IMR-90 (cell line): ENCODE data around the gene TOM1L1. TPM values are rescaled to one million over a fixed set of nuclear protein-coding genes. Genes with fewer than 3 reads are reported as not detected.

ENCODE experiments used
- ATAC-seq: fragments of 200-7000 bp; cut with Tn5 transposase; 2 replicates; pipeline ENCODE4 v1.9.1; 2020; ENCODE audit warnings: low read depth, mild to moderate bottlenecking, moderate library complexity
- BruUV-seq: library from RNA; stranded (reverse); fragments of 400-500 nt; replicated peaks from 2 replicates; lab custom pipeline; 2021; lab: Mats Ljungman, UMichigan
- CTCF ChIA-PET: fragments of 300-600 bp; formaldehyde crosslinking; extraction: SDS; loops from one replicate; lab custom pipeline; 2021; ENCODE audit warnings: antibody characterized with exemption; lab: Yijun Ruan, JAX
- POLR2A ChIA-PET: fragments of 300-600 bp; sonication (Branson Sonifier 250); formaldehyde crosslinking; loops from one replicate; lab custom pipeline; 2022; ENCODE audit warnings: antibody characterized with exemption; ENCODE audit not compliant: unreplicated experiment; lab: Charles Lee
- DNase-seq: peaks from one replicate; pipeline ENCODE4 v3.0.0; 2013
- H2AFZ ChIP-seq: replicated peaks from 2 replicates; pipeline ENCODE3; 2013; ENCODE audit warnings: low read length, mild to moderate bottlenecking; ENCODE audit not compliant: poor library complexity
- H2AK5ac ChIP-seq: 2 replicates; pipeline ENCODE4 v1.6.1; 2013; ENCODE audit warnings: low read depth, low read length, inconsistent platforms
- H2AK9ac ChIP-seq: replicated peaks from 2 replicates; pipeline ENCODE3; 2013; ENCODE audit warnings: mild to moderate bottlenecking, low read depth, low read length, moderate library complexity; ENCODE audit not compliant: poor library complexity
- H2BK120ac ChIP-seq: 2 replicates; pipeline ENCODE4 v1.6.1; 2013; ENCODE audit warnings: low read depth, low read length, inconsistent platforms
- H2BK15ac ChIP-seq: 3 replicates; pipeline ENCODE4 v1.6.1; 2013; ENCODE audit warnings: low read depth, low read length, inconsistent platforms
- H2BK20ac ChIP-seq: 2 replicates; pipeline ENCODE4 v1.6.1; 2013; ENCODE audit warnings: low read depth, mild to moderate bottlenecking, inconsistent platforms, low read length, moderate library complexity
- H2BK5ac ChIP-seq: 2 replicates; pipeline ENCODE4 v1.6.1; 2013; ENCODE audit warnings: mild to moderate bottlenecking, low read depth, low read length, inconsistent platforms; ENCODE audit not compliant: poor library complexity, severe bottlenecking
- H3K14ac ChIP-seq: replicated peaks from 2 replicates; pipeline ENCODE4 v1.6.1; 2013; ENCODE audit warnings: low read depth, low read length, inconsistent platforms
- H3K18ac ChIP-seq: 2 replicates; pipeline ENCODE4 v1.6.1; 2013; ENCODE audit warnings: low read depth, low read length, control low read depth
- H3K23ac ChIP-seq: 2 replicates; pipeline ENCODE4 v1.6.1; 2013; ENCODE audit warnings: low read depth, low read length, inconsistent platforms
- H3K27ac ChIP-seq: 2 replicates; pipeline ENCODE4 v1.5.1; 2013; ENCODE audit warnings: mild to moderate bottlenecking, control low read depth, low read length; ENCODE audit not compliant: insufficient read depth
- H3K27me3 ChIP-seq: 2 replicates; pipeline ENCODE4 v1.6.1; 2013; ENCODE audit warnings: low read length; ENCODE audit not compliant: control insufficient read depth, insufficient read depth
- H3K36me3 ChIP-seq: 2 replicates; pipeline ENCODE4 v1.6.1; 2013; ENCODE audit warnings: low read length, mixed read lengths; ENCODE audit not compliant: control insufficient read depth, insufficient read depth
- H3K4ac ChIP-seq: 2 replicates; pipeline ENCODE4 v1.6.1; 2013; ENCODE audit warnings: low read depth, low read length, inconsistent platforms
- H3K4me1 ChIP-seq: 2 replicates; pipeline ENCODE4 v1.6.1; 2013; ENCODE audit warnings: low read length, mixed read lengths; ENCODE audit not compliant: control insufficient read depth, insufficient read depth
- H3K4me2 ChIP-seq: 2 replicates; pipeline ENCODE4 v1.6.1; 2013; ENCODE audit warnings: low read depth, mild to moderate bottlenecking, control low read depth, low read length, moderate library complexity
- H3K4me3 ChIP-seq: 2 replicates; pipeline ENCODE4 v1.5.1; 2013; ENCODE audit warnings: low read depth, mild to moderate bottlenecking, control low read depth, low read length, moderate library complexity; ENCODE audit not compliant: insufficient read depth
- H3K56ac ChIP-seq: 2 replicates; pipeline ENCODE4 v1.6.1; 2013; ENCODE audit warnings: low read length, inconsistent platforms; ENCODE audit not compliant: insufficient read depth; ENCODE audit errors: extremely low read depth
- H3K79me1 ChIP-seq, 2 experiments: 2 replicates each; pipeline ENCODE4 v1.6.1; 2013; ENCODE audit warnings: low read length in 2 of 2, inconsistent platforms in 1 of 2, low read depth in 1 of 2
- H3K9ac ChIP-seq: 2 replicates; pipeline ENCODE4 v1.6.1; 2013; ENCODE audit warnings: low read depth, low read length, control low read depth
- H3K9me1 ChIP-seq: 2 replicates; pipeline ENCODE4 v1.6.1; 2013; ENCODE audit warnings: low read length, inconsistent platforms; ENCODE audit not compliant: insufficient read depth
- H3K9me3 ChIP-seq: 2 replicates; pipeline ENCODE4 v1.6.1; 2013; ENCODE audit warnings: low read length; ENCODE audit not compliant: control insufficient read depth, insufficient read depth
- H4K20me1 ChIP-seq: 2 replicates; pipeline ENCODE4 v1.6.1; 2013; ENCODE audit warnings: low read length, inconsistent platforms; ENCODE audit not compliant: insufficient read depth
- H4K5ac ChIP-seq: 2 replicates; pipeline ENCODE4 v1.6.1; 2013; ENCODE audit warnings: mild to moderate bottlenecking, low read depth, low read length, control low read depth
- H4K8ac ChIP-seq, 2 experiments: 2 replicates each; pipeline ENCODE4 v1.6.1; 2013; ENCODE audit warnings: low read depth in 2 of 2, low read length in 2 of 2, control low read depth in 1 of 2, inconsistent platforms in 1 of 2
- H4K91ac ChIP-seq: 2 replicates; pipeline ENCODE4 v1.6.1; 2013; ENCODE audit warnings: low read depth, low read length, inconsistent platforms; ENCODE audit not compliant: insufficient read depth
- NFE2L2 ChIP-seq: fragments of 150-350 bp; IDR thresholded peaks from 2 replicates; pipeline ENCODE4 v1.6.1; 2016; ENCODE audit warnings: low read depth, mild to moderate bottlenecking, low read length
- RFX5 ChIP-seq: IDR thresholded peaks from 2 replicates; pipeline ENCODE4 v1.8.0; 2012; ENCODE audit warnings: low read depth, mild to moderate bottlenecking, low read length, moderate library complexity
- WGBS, 2 experiments: methylation state at CpG; one replicate each; pipeline versions ENCODE4 v1.1.5 to v1.1.7; 2013; ENCODE audit warnings: missing lambda C conversion rate in 2 of 2; ENCODE audit not compliant: insufficient read length in 1 of 2; ENCODE audit errors: extremely low coverage in 2 of 2; 5-methylcytosine and 5-hydroxymethylcytosine counted together
- dilution Hi-C: fragments of 300-500 bp; cut with HindIII; formaldehyde crosslinking; loops from one replicate; pipeline ENCODE4 v1.14.3; 2018; ENCODE audit warnings: low sequenced_read_pairs; ENCODE audit not compliant: unreplicated experiment
- in situ Hi-C: fragments of 300-500 bp; cut with MboI; formaldehyde crosslinking; loops from 3 replicates; pipeline ENCODE4 v1.14.3; 2019; ENCODE audit warnings: low sequenced_read_pairs, inconsistent platforms, mixed read lengths
- intact Hi-C: fragments of 100-400 bp; cut with micrococcal nuclease; formaldehyde crosslinking; loops from 2 replicates; pipeline ENCODE4 v1.10.0; 2022
- polyA plus RNA-seq, 3 experiments: library from polyadenylated mRNA; depleted of rRNA; stranded (reverse); fragments of >200 nt; gene quantifications; 2 replicates each; pipeline ENCODE4 v1.2.3, GENCODE V29; 2012; ENCODE audit warnings: low replicate concordance in 1 of 3
- total RNA-seq: library from RNA; depleted of rRNA; stranded (reverse); fragments of >200 nt; gene quantifications from 2 replicates; pipeline ENCODE4 v1.2.3, GENCODE V29; 2012
- TF ChIP-seq, protein P1 (sequence below): conservative IDR thresholded peaks from 2 replicates; pipeline ENCODE4 v1.5.1; 2012; ENCODE audit warnings: mild to moderate bottlenecking, low read depth, low read length, improper control_type of control experiment
- TF ChIP-seq, protein P2 (sequence below): fragments of 150-350 bp; IDR thresholded peaks from 2 replicates; pipeline ENCODE4 v1.6.1; 2017; ENCODE audit warnings: mild to moderate bottlenecking, antibody characterized with exemption, low read length, low read depth

The TOM1L1 gene
- total and polyA plus RNA-seq, 2 of the 4 experiments (the other 2 are of a cell fraction) = 13.0 to 20.1 TPM

DNA sequence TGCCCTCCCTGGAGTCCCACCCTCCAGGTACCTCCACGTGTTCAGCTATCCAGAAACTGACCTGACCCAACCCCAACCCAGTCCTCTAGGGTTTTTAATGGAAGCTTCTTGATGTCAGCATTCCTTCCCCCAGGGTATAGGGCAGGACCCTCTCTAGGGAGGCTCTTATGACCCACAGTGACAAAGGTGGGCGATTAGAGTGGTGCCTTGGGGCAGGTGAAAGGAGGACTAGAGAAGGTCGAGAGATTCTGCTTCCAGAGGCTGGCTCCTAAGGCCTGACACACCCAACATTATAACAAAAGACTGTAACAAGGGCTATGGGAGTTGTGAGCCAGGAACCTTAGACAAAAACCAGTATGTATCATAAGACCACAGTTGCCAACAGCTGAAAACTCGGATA, 50.6 kb downstream of the TOM1L1 start:
- POLR2A ChIA-PET = no interaction called here
- H3K36me3 ChIP-seq = peaks cover 16% of the 10 kb centered on the region; the same call in 1 of the 2 replicates

More for the DNA sequence above, 50.6 kb downstream of the TOM1L1 start:
- no peaks in the 10 kb centered on the region for H3K9me3 ChIP-seq
- peaks cover 8% of the 10 kb centered on the region for H3K4me1 ChIP-seq
- in situ Hi-C loops = no loop called here
- no peak overlapping the region for H2AK5ac ChIP-seq
- H2AK9ac ChIP-seq = no peak overlapping the region
- BruUV-seq = no TSS peak
- no peak overlapping the region for H3K14ac ChIP-seq
- H3K4ac ChIP-seq = no peak overlapping the region
- no peak overlapping the region for H3K18ac ChIP-seq
- intact Hi-C loops = no loop called here
- no peak overlapping the region for H3K4me3 ChIP-seq
- no peak for DNase-seq
- no peak overlapping the region for H3K9ac ChIP-seq
- no peak overlapping the region for H2BK20ac ChIP-seq
- CTCF ChIA-PET = no interaction called here
- H3K23ac ChIP-seq = no peak overlapping the region
- TF ChIP-seq, protein P1, sequence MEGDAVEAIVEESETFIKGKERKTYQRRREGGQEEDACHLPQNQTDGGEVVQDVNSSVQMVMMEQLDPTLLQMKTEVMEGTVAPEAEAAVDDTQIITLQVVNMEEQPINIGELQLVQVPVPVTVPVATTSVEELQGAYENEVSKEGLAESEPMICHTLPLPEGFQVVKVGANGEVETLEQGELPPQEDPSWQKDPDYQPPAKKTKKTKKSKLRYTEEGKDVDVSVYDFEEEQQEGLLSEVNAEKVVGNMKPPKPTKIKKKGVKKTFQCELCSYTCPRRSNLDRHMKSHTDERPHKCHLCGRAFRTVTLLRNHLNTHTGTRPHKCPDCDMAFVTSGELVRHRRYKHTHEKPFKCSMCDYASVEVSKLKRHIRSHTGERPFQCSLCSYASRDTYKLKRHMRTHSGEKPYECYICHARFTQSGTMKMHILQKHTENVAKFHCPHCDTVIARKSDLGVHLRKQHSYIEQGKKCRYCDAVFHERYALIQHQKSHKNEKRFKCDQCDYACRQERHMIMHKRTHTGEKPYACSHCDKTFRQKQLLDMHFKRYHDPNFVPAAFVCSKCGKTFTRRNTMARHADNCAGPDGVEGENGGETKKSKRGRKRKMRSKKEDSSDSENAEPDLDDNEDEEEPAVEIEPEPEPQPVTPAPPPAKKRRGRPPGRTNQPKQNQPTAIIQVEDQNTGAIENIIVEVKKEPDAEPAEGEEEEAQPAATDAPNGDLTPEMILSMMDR = no peak
- TF ChIP-seq RFX5 (no peak), NFE2L2 (no peak)
- TF ChIP-seq, protein P2, sequence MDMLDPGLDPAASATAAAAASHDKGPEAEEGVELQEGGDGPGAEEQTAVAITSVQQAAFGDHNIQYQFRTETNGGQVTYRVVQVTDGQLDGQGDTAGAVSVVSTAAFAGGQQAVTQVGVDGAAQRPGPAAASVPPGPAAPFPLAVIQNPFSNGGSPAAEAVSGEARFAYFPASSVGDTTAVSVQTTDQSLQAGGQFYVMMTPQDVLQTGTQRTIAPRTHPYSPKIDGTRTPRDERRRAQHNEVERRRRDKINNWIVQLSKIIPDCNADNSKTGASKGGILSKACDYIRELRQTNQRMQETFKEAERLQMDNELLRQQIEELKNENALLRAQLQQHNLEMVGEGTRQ = no peak
- H3K27me3 ChIP-seq = peaks cover 3% of the 10 kb centered on the region; the same call in 1 of the 2 replicates
- peaks cover 5% of the 10 kb centered on the region; the same call in 1 of the 2 replicates for H3K9me1 ChIP-seq
- H3K79me1 ChIP-seq = no peaks in the 10 kb centered on the region; a peak in 1 of 4 replicates
- no peak overlapping the region for H4K5ac ChIP-seq
- no peak overlapping the region for H3K4me2 ChIP-seq
- dilution Hi-C loops = no loop called here
- H4K20me1 ChIP-seq = peaks cover 4% of the 10 kb centered on the region; the same call in 1 of the 2 replicates
- no peak overlapping the region for H2AFZ ChIP-seq
- no peak overlapping the region for H2BK15ac ChIP-seq
- ATAC-seq = no peak
- no peak overlapping the region for H4K8ac ChIP-seq
- H4K91ac ChIP-seq = no peak overlapping the region
- no CpG with 5 or more reads among the region's 4 CpGs for WGBS, 2 experiments
- no peak overlapping the region for H3K27ac ChIP-seq
- H3K56ac ChIP-seq = no peak overlapping the region
- H2BK5ac ChIP-seq = no peak overlapping the region
- no peak overlapping the region for H2BK120ac ChIP-seq
